Tibial artery (tissue), 4 donors: Measurements from ENCODE around the gene IFI44.

ENCODE experiments used
- DNase-seq, 2 donors: peaks; one replicate each; pipeline ENCODE4 v3.0.0-alpha.2; 2019
- H3K27ac ChIP-seq, 2 donors: fragments of 200-600 bp; sonication (generic) in 1 of 2; 1 replicate in 1 of 2; 2 replicates in 1 of 2; pipeline ENCODE4 v1.5.1; 2018 to 2019; ENCODE audit warnings: mild to moderate bottlenecking in 1 of 2
- H3K27me3 ChIP-seq, 2 donors: fragments of 200-600 bp; sonication (generic) in 1 of 2; one replicate each; pipeline versions ENCODE4 v1.5.1 to v1.6.0; 2016 to 2019
- H3K36me3 ChIP-seq, 3 donors: fragments of 200-600 bp; sonication (generic) in 2 of 3; one replicate each; pipeline ENCODE4 v1.5.1; 2016 to 2019; ENCODE audit warnings: mild to moderate bottlenecking in 2 of 3
- H3K4me1 ChIP-seq, 4 donors: fragments of 200-600 bp; sonication (generic) in 2 of 4; 1 replicate in 3 of 4; 2 replicates in 1 of 4; pipeline ENCODE4 v1.5.1; 2016 to 2019
- H3K4me3 ChIP-seq, 2 donors: fragments of 200-600 bp; sonication (generic) in 1 of 2; 1 replicate in 1 of 2; 2 replicates in 1 of 2; pipeline ENCODE4 v1.5.1; 2018 to 2019; ENCODE audit warnings: mild to moderate bottlenecking in 2 of 2
- H3K9me3 ChIP-seq, 3 donors: fragments of 200-600 bp; sonication (generic) in 1 of 3; one replicate each; pipeline ENCODE4 v1.5.1; 2016 to 2019
- CTCF ChIP-seq, 2 experiments: fragments of 200-600 bp in 1 of 2; fragments of 450-650 bp in 1 of 2; IDR thresholded peaks; one replicate each; pipeline ENCODE4 v1.5.1; 2017 to 2019; ENCODE audit warnings: antibody characterized with exemption in 2 of 2, mild to moderate bottlenecking in 1 of 2, moderate library complexity in 1 of 2
- intact Hi-C: fragments of 100-400 bp; cut with DNase I; formaldehyde crosslinking; loops from one replicate; pipeline ENCODE4 v1.15.0; 2023; ENCODE audit warnings: low total_unique reads

The IFI44 gene

DNA sequence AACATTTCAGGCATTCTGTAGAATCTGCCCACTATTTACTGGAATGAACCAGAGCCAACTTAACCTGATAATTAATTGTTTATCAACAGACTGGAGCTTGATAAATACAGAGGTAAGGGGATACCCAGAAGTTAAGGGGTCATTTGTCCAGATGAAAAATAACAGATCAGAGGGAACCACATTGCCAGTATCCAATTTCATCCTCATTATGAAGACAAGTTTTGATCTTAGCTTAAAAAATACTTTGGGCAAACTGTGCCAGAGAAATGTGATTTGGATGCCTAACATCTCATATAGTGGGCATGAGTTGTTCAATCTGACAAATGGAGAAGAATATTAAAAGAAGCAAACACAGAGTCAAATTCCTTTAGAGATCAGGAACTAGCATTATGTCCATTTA is 63.7 kb downstream of the IFI44 start:
- intact Hi-C loops: no loop called here
- H3K36me3 ChIP-seq: no peaks in the 10 kb centered on the region
- DNase-seq: no peak
- no peak overlapping the region for H3K4me3 ChIP-seq
- H3K4me1 ChIP-seq: peaks cover 0 to 17% (median 4%) of the 10 kb centered on the region in 4 donors
- H3K9me3 ChIP-seq: no peaks in the 10 kb centered on the region
- no peak for TF ChIP-seq CTCF (IDR thresholded peaks at IDR 0.05)
- H3K27me3 ChIP-seq: no peaks in the 10 kb centered on the region
- no peak overlapping the region for H3K27ac ChIP-seq
